WERI-Rb-1 (cell line): Measurements from ENCODE around the gene ITPR3.
A peak's percentile ranks its signal among the peaks of the same experiment; 100 is the strongest.

Experiments used
- DNase-seq: peaks from one replicate; pipeline ENCODE4 v3.0.0-alpha.2; 2020
- H3K27ac ChIP-seq: fragments of 250-450 bp; sonication (Bioruptor Pico); 2 replicates; pipeline ENCODE4 v1.5.1; 2020; ENCODE audit warnings: mild to moderate bottlenecking, moderate library complexity
- H3K27me3 ChIP-seq: fragments of 250-450 bp; sonication (Bioruptor Pico); 2 replicates; pipeline ENCODE4 v1.5.1; 2021; ENCODE audit warnings: mild to moderate bottlenecking, low read depth, moderate library complexity; ENCODE audit not compliant: insufficient read depth, severe bottlenecking
- H3K36me3 ChIP-seq: fragments of 250-450 bp; sonication (Bioruptor Pico); 2 replicates; pipeline ENCODE4 v1.5.1; 2020; ENCODE audit warnings: mild to moderate bottlenecking, moderate library complexity
- H3K4me3 ChIP-seq: 2 replicates; pipeline ENCODE4 v1.5.1; 2011; ENCODE audit warnings: low read depth, mild to moderate bottlenecking, control low read depth, low read length
- H3K9me3 ChIP-seq: fragments of 250-450 bp; sonication (Bioruptor Pico); 2 replicates; pipeline ENCODE4 v1.5.1; 2021; ENCODE audit warnings: mild to moderate bottlenecking, moderate library complexity; ENCODE audit not compliant: severe bottlenecking
- CTCF ChIP-seq: IDR thresholded peaks from 2 replicates; pipeline ENCODE4 v1.5.1; 2011; ENCODE audit warnings: low read depth, mild to moderate bottlenecking, control low read depth, inconsistent platforms, low read length

ITPR3 gene

GRCh38 chr6:33694401-33694931 is 73.3 kb downstream of the ITPR3 start:
- peaks cover 93% of the 10 kb centered on the region for H3K36me3 ChIP-seq
- H3K4me3 ChIP-seq: no peak overlapping the region
- TF ChIP-seq CTCF: no peak
- peak overlapping the region; percentile 89 for H3K27ac ChIP-seq
- H3K9me3 ChIP-seq: no peaks in the 10 kb centered on the region
- peak; percentile 100 for DNase-seq
- no peaks in the 10 kb centered on the region for H3K27me3 ChIP-seq

GRCh38 chr6:33694977-33695376 is 73.9 kb downstream of the ITPR3 start:
- Histone ChIP-seq H3K36me3 (peaks cover 93% of the 10 kb centered on the region), H3K4me3 (no peak overlapping the region), H3K27me3 (no peaks in the 10 kb centered on the region), H3K9me3 (no peaks in the 10 kb centered on the region), H3K27ac (peak overlapping the region; percentile 89)
- DNase-seq: peak; percentile 41
- TF ChIP-seq CTCF: no peak

- DNase-seq: no peak
- Histone ChIP-seq H3K4me3 (no peak overlapping the region), H3K27ac (peak overlapping the region; percentile 89), H3K9me3 (no peaks in the 10 kb centered on the region), H3K27me3 (no peaks in the 10 kb centered on the region), H3K36me3 (peaks cover 94% of the 10 kb centered on the region)
- no peak for TF ChIP-seq CTCF
These were observed 74.3 kb downstream of the ITPR3 start for GRCh38 chr6:33695451-33695887.

GRCh38 chr6:33696076-33696475 is 75.0 kb downstream of the ITPR3 start:
- DNase-seq: peak; percentile 45
- no peaks in the 10 kb centered on the region for H3K27me3 ChIP-seq
- no peaks in the 10 kb centered on the region for H3K9me3 ChIP-seq
- H3K36me3 ChIP-seq: peaks cover 94% of the 10 kb centered on the region
- no peak for TF ChIP-seq CTCF
- H3K4me3 ChIP-seq: no peak overlapping the region
- peak overlapping the region; percentile 89 for H3K27ac ChIP-seq

GRCh38 chr6:33696548-33697518 is 75.7 kb downstream of the ITPR3 start:
- Histone ChIP-seq H3K36me3 (peaks cover 94% of the 10 kb centered on the region), H3K27ac (peak overlapping the region; percentile 89), H3K4me3 (no peak overlapping the region), H3K9me3 (no peaks in the 10 kb centered on the region), H3K27me3 (no peaks in the 10 kb centered on the region)
- DNase-seq: peak; percentile 79
- TF ChIP-seq CTCF: no peak
